GM21390 (cell line): ENCODE results near the gene AGAP1.

Experiments used
- ATAC-seq: cut with Tn5 transposase; IDR thresholded peaks from one replicate; pipeline ENCODE4 v1.9.1; 2021; ENCODE audit not compliant: unreplicated experiment

The AGAP1 gene

DNA sequence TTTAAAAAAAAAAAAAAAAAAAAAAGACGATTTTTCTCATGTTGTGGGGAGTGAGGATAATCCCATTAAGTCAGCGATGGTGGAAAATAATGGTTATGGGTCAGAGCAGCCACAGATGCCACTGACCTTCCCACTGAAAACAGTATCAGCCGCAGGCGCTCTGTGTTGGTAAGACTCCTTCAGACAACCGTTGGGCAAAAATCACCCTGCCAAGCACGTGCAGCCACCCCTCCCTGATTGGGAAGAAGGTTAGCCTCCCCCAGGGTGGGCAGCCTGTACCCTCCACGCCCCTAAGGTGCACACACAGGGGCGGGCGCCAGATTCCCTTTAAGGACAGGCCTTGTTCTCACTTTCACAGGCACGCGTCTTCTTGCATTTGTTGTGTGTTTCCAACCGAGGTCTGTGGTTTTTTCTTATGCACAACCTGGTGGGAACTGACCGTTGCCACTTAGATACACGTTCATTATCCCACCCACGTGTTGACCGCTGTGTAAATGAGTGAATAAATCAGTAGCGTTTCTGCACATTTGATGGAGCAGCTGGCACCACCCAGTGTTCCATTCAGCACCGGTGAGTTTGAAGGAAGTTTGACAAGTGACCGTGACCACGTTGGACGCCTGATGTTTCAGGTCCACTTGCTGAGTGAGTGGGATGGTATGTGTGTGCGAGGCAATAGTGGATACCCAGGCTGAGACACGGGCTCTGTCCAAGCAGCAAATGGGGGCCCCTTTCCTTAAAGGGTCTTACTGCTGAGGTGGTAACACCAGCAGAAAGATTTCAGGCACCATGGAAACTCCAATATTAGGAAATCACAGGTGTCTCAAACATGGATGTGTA lies 476.6 kb downstream of the AGAP1 start:
- no peak for ATAC-seq

DNA sequence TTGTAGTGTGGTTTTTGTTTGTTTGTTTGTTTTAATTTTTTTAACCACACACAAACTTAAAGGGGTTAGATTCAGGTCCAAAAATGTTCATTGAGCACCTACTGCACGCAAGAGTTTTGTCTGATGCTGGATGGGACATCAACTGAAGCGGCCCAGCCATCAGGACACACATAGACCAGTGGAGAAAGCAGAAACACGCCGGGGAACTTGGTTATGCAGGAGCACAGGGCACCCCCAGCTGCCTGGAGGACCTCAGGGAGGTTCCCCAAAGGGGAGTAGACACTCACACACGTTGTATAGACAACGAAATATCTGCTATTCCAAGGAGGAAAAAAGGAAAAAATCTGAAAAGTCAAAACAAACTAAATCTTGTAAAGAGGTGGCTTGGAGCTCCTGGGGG lies 482.7 kb downstream of the AGAP1 start:
- ATAC-seq: no peak

DNA sequence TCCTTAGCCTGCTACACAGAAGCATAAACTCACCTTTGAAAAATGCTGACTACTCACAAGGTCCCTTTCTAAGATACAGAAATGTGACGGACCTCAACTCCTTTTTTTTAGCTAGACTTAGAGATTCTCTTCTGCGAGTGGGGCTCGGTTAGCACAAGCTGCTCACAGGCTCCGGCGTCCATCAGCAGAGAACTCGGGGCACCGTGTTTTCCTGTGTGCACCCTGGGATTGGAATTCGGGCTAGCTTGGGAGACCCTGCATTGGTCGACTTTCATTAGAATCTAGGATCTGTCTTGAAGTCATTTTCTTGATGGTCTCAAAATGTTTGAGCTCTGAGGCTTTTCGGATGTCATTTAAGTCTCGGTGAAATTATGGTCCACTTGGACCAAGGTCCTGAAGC lies 483.1 kb downstream of the AGAP1 start:
- ATAC-seq: no peak

- no peak for ATAC-seq
Measured at GRCh38 chr2:235977445-235977844, 483.6 kb downstream of the AGAP1 start.

- no peak for ATAC-seq
Measured at GRCh38 chr2:235978022-235978421, 484.2 kb downstream of the AGAP1 start.

DNA sequence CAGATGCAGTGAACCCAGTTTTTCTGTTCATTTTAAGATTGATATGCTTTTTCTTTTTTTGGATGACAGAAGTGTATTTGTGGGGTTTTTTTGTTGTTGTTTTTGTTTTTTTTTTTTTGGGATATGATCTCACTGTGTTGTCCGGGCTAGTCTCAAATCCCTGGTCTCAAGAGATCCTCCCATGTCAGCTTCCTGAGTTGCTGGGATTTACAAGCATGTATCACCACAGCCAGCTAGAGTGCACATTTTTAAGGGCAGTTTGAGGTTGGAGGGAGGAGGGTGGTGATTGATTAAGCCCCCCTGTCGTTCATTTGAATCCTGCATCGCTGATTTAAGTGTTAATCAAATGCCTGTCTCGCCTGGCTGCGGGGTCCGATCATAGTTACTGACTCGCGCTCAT lies 485.2 kb downstream of the AGAP1 start:
- ATAC-seq: no peak

DNA sequence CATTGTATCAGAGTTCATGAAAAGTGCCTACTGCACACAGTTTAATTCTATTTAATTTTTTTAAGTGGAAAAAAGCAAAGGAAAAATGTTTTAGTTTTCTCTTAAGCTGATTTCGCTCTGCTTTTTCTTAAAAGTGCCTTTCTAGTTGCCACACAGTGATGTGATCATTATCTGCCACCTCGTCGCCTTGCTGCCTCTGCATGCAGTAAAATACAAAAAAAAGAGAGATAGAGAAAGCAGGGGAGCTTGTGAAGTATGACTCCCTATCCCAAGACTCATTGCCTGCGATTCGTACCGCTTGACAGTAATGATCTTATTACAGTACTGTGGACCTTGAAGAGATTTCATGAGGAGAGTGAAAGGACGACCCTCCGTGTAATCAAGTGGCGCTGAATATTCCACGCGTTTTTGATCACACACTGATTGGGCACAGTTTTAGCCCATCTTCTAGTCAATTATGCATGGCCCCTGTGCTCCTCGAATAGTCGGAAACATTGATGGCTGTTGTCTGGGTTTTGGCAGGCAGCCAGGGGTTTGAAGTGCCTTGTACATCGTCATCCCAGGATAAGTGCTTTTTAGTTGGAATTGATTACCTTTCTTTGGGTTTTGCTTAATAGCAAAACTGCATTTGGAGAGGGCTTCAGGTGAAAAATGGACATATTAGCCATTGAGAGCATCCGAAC lies 486.1 kb downstream of the AGAP1 start:
- ATAC-seq: no peak

DNA sequence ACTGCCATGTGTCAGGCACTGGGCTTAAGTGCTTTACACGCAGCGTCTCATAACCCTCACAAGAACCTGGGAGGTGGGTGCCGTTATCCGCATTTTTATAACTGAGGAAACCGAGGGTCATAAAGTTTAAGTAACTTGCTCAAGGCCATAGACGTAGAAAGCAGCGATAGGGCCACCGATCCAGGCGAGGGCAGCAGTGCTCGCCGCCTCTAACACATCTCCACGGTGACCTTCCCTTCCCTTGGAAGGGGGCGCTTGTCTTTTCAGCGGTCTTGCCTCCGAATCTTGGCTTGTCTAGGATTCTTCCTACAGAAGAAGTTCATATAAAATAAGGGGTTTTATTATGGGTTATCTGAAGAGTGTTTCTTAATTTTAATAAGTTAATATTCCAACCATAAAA lies 487.8 kb downstream of the AGAP1 start:
- no peak for ATAC-seq

GRCh38 chr2:235983016-235983415 lies 489.2 kb downstream of the AGAP1 start:
- ATAC-seq: no peak

- ATAC-seq: no peak
Measured at GRCh38 chr2:235984552-235984951, 490.7 kb downstream of the AGAP1 start.

- ATAC-seq: no peak
Measured at GRCh38 chr2:235986361-235986760, 492.5 kb downstream of the AGAP1 start.

DNA sequence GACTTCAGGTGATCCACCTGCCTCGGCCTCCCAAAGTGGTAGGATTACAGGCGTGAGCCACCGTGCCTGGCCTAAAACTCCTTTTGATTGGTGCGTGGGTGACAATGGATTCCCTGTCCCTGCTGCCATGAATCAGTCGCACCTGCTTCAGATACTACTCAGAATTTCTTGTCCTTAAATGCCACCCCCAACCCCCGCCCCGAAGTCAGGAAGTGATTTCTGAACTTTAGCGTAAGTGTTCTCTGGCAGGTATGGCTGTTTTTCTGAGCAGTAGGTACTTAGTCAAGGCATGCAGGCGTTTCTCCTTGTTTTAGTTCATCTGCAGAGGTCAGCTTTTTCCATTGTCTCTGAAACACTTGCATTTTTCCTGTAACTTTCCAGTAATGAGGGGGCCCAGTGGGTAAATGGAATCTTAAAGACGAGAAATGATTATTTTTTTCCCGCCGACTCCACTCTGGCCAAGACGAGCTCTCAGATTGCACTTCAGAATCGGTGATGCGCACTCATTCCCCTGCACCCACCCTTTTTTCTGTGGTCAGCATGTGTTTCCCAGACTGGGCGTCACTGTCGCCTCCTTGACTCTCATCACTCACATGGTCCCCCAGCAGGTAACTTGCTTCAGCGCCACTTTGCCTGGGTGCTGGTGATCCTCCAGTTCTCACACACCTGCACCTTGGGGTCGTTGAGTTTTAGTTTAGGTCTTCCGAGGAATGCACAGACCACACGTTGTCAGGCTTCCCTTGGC lies 494.6 kb downstream of the AGAP1 start:
- no peak for ATAC-seq

DNA sequence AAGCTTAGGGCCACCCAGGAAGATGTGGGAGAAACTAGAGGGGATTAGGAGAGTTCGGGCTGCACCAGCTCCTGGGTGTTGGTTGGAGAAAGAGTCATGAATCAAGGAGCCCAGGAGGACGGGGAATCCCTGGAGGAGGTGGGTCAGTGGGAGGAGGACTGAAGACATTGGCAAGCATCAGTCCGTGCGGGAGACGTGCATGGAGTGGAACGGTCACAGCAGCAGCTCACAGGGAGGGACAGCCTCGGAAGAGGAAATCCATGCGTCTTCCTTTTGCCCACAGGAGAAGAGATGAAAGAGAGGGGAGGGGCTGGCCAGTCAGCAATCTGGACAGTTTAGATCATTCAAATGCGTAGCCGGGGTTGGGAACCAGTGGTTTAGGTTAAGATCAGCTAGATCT lies 495.7 kb downstream of the AGAP1 start:
- no peak for ATAC-seq

DNA sequence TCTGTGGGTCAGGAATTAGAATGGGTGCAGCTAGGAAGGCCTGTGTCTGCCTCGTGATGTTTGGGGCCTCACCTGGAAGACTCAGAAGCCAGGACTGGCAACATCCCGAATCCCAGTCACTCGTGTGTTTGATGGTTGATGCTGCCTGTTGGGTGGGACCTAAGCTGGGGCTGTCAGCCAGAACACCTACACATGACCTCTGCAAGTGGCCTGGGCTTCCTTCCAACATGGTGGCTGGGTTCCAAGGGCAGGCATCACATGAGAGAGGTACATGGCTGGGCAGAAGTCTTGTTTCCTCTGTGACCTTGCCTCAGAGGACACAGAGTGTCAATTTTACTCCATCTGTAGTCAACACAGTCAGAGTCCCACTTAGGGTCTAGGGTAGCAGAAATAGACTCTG lies 496.5 kb downstream of the AGAP1 start:
- ATAC-seq: no peak

GRCh38 chr2:235992024-235992423 lies 498.2 kb downstream of the AGAP1 start:
- ATAC-seq: no peak

DNA sequence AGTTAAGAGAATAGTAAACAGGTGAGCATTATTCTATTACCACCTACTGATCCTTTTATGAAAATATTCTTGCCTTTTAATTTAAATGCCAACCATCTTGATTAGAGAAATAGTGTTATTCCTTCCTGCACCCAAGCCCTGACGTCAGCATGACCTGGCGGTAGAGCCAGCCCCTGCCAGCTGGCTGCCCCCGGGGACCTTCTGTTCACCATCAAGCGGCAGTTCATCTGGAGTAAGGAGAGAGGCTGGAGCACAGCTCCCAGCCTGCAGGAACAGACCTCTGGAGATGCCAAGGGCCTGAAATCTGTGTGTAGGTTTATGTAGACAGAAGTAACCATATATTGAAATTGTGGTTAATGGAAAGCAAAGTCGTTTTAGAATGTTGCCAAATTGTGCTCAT lies 502.6 kb downstream of the AGAP1 start:
- ATAC-seq: no peak

- no peak for ATAC-seq
Measured at GRCh38 chr2:235999011-235999410, 505.2 kb downstream of the AGAP1 start.

- ATAC-seq: no peak
Measured at GRCh38 chr2:236001166-236001828, 507.5 kb downstream of the AGAP1 start.

DNA sequence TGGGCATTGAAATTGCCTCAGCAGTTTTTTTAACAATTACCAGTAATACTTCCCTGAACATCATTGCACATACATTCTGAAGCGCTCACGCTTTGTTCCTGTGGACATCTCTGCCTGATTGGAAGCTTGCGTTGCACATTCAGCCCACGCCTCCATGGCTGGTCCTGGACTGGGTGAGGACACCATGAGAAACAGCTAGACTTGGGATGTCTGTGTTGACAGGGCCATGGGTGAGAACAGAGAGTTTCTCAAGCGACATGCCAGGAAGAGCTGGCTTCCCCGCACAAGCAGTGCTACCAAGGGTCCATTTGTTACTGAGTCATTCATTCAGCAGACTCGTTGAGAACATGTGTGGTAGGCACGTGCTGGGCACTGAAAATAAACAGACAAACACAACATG lies 508.0 kb downstream of the AGAP1 start:
- ATAC-seq: no peak

DNA sequence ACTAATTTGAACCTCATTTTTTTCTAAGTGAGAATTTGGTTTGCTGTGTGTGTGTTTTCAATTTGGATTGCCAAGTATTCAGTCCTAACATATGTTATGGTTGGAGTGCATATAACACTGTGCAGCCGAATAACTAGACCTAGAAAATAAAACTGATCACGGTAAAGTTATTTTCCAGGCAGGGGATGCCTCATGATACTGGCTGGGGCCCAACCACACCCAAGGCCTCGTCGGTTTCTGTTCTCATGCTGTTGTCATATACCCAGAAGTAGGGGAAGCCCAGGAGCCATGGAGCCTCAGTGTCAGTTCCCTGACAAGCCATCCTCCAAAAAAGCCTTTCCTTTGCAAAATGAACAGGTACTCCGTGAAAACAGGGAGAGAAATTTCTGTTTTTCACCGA lies 514.2 kb downstream of the AGAP1 start:
- no peak for ATAC-seq

DNA sequence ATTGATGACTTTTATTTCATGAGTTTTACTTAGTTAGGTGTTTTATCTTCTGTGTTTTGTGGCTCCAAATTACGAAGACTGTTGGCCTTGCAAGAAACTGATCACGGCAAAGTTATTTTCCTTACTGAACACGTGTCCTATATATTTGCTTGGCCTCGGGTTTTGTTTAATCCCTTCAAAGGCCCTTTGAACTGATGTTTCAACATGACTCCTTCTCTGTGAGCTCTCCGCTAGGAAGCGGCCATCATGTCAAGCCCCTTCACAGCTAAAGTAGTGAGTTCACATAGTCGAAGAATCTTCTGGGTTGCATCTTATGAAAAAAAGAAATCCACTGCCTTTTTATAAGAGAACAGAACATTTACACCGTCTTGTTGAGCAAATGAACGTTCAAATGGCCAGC lies 515.0 kb downstream of the AGAP1 start:
- no peak for ATAC-seq
